Cortex of kidney (tissue), 1 donor: Measurements from ENCODE around the gene TAF12.
"Not testable (repeated sequence)": the region's sequence is repeated elsewhere in the genome, so short reads cannot be mapped to it uniquely, and the experiment has no call there.

ENCODE experiments used
- DNase-seq: peaks from one replicate; lab custom pipeline; 2025; lab: John Stamatoyannopoulos, UW

Gene TAF12

GRCh38 chr1:28642847-28643635, at the start of gene TAF12:
TSS of gene TAF12 (minus strand) at chr1:28643067. CDS start at chr1:28622081, 20,986 bp downstream.
- peak; percentile 27 for DNase-seq

GRCh38 chr1:28691627-28692026, 48.8 kb upstream of the TAF12 start:
- not testable (repeated sequence) for DNase-seq

GRCh38 chr1:28684937-28685336, 42.1 kb upstream of the TAF12 start:
- DNase-seq = no peak

GRCh38 chr1:28682840-28683239, 40.0 kb upstream of the TAF12 start:
- no peak for DNase-seq

GRCh38 chr1:28680151-28680550, 37.3 kb upstream of the TAF12 start:
- no peak for DNase-seq

- DNase-seq = no peak
These were observed 33.0 kb upstream of the TAF12 start for GRCh38 chr1:28675924-28676257.

- not testable (repeated sequence) for DNase-seq
These were observed 30.1 kb upstream of the TAF12 start for GRCh38 chr1:28672971-28673370.

GRCh38 chr1:28671254-28671780, 28.4 kb upstream of the TAF12 start:
- no peak for DNase-seq

GRCh38 chr1:28668956-28669723, 26.3 kb upstream of the TAF12 start:
- DNase-seq = no peak

GRCh38 chr1:28668191-28668955, 25.5 kb upstream of the TAF12 start, which contains the start of gene GMEB1:
TSS of gene GMEB1 (plus strand) at chr1:28668784. CDS start at chr1:28683613, 14,829 bp downstream.
- DNase-seq = peak; percentile 35

GRCh38 chr1:28666806-28667205, 23.9 kb upstream of the TAF12 start:
- DNase-seq = no peak

GRCh38 chr1:28663871-28664470, 21.1 kb upstream of the TAF12 start:
- no peak for DNase-seq

GRCh38 chr1:28656335-28656734, 13.5 kb upstream of the TAF12 start:
- no peak for DNase-seq

GRCh38 chr1:28655448-28656311, 12.8 kb upstream of the TAF12 start:
- DNase-seq = not testable (repeated sequence)

GRCh38 chr1:28653870-28654269, 11.0 kb upstream of the TAF12 start:
- DNase-seq = not testable (repeated sequence)

GRCh38 chr1:28653063-28653462, 10.2 kb upstream of the TAF12 start:
- not testable (repeated sequence) for DNase-seq

- DNase-seq = no peak
These were observed 5.8 kb upstream of the TAF12 start, which contains the start of gene RNU11 for GRCh38 chr1:28648474-28649198. TSS of gene RNU11 (plus strand) at chr1:28648600.

- no peak for DNase-seq
These were observed 5.2 kb upstream of the TAF12 start for GRCh38 chr1:28648008-28648473.

GRCh38 chr1:28646040-28646439, 3.2 kb upstream of the TAF12 start:
- DNase-seq = no peak

- DNase-seq = not testable (repeated sequence)
These were observed 2.5 kb upstream of the TAF12 start for GRCh38 chr1:28645406-28645805.
